Glutamatergic neuron (in vitro differentiated cells): ENCODE measurements around the gene GID8. TPM values are rescaled to one million over a fixed set of nuclear protein-coding genes. Genes with fewer than 3 reads are reported as not detected.

ENCODE experiments used
- DNase-seq: peaks from one replicate; pipeline ENCODE4 v3.0.0; 2022
- H3K27ac Mint-ChIP-seq: one replicate; pipeline ENCODE4 v1.8.0; 2020; ENCODE audit warnings: mild to moderate bottlenecking, mixed read lengths, inconsistent platforms; ENCODE audit not compliant: unreplicated experiment
- H3K27me3 Mint-ChIP-seq: one replicate; pipeline ENCODE4 v1.8.0; 2020; ENCODE audit warnings: mild to moderate bottlenecking, moderate library complexity, mixed read lengths, inconsistent platforms; ENCODE audit not compliant: unreplicated experiment
- H3K36me3 Mint-ChIP-seq: one replicate; pipeline ENCODE4 v1.8.0; 2020; ENCODE audit warnings: mild to moderate bottlenecking, mixed read lengths, inconsistent platforms; ENCODE audit not compliant: unreplicated experiment
- H3K4me1 Mint-ChIP-seq: one replicate; pipeline ENCODE4 v1.8.0; 2020; ENCODE audit warnings: mild to moderate bottlenecking, low read depth, mixed read lengths, inconsistent platforms; ENCODE audit not compliant: unreplicated experiment
- H3K4me3 Mint-ChIP-seq: one replicate; pipeline ENCODE4 v1.8.0; 2020; ENCODE audit warnings: mild to moderate bottlenecking, mixed read lengths, inconsistent platforms; ENCODE audit not compliant: unreplicated experiment
- H3K9me3 Mint-ChIP-seq: one replicate; pipeline ENCODE4 v1.8.0; 2020; ENCODE audit warnings: mild to moderate bottlenecking, moderate library complexity, mixed read lengths, inconsistent platforms; ENCODE audit not compliant: unreplicated experiment
- CTCF ChIP-seq: fragments of 200-600 bp; sonication (generic); IDR thresholded peaks from one replicate; pipeline ENCODE4 v1.5.0; 2021; ENCODE audit not compliant: partially characterized antibody, unreplicated experiment
- total RNA-seq: library from RNA; stranded (reverse); fragmentation: NEBNext Ultra II Directional; extraction: Animal tissue kit (Norgen Biotek cat#: 25700); gene quantifications from one replicate; pipeline ENCODE4 v1.2.1, GENCODE V29; 2021; ENCODE audit not compliant: unreplicated experiment

GID8 gene
- total RNA-seq, 1 donor from 2014 or later, result 57.8 TPM

- no peak for TF ChIP-seq CTCF
- Mint-ChIP-seq H3K9me3 (peaks cover 10% of the 10 kb centered on the region), H3K27ac (peak overlapping the region; percentile 99), H3K36me3 (no peaks in the 10 kb centered on the region), H3K4me3 (peak overlapping the region; percentile 98), H3K4me1 (peaks cover 10% of the 10 kb centered on the region), H3K27me3 (peaks cover 9% of the 10 kb centered on the region)
- DNase-seq, result no peak
Measured at GRCh38 chr20:62935968-62936585, 1.9 kb upstream of the GID8 start.

- no peaks in the 10 kb centered on the region for H3K36me3 Mint-ChIP-seq
- H3K9me3 Mint-ChIP-seq, result peaks cover 10% of the 10 kb centered on the region
- TF ChIP-seq CTCF, result no peak
- peaks cover 10% of the 10 kb centered on the region for H3K4me1 Mint-ChIP-seq
- peaks cover 9% of the 10 kb centered on the region for H3K27me3 Mint-ChIP-seq
- H3K27ac Mint-ChIP-seq, result peak overlapping the region; percentile 99
- peak overlapping the region; percentile 98 for H3K4me3 Mint-ChIP-seq
- peak; percentile 97 for DNase-seq
Measured at GRCh38 chr20:62937268-62938104, 461 bp upstream of the GID8 start.

- Mint-ChIP-seq H3K4me1 (peaks cover 8% of the 10 kb centered on the region), H3K36me3 (no peaks in the 10 kb centered on the region), H3K27ac (no peak overlapping the region), H3K9me3 (peaks cover 10% of the 10 kb centered on the region), H3K4me3 (no peak overlapping the region), H3K27me3 (peaks cover 9% of the 10 kb centered on the region)
- DNase-seq, result no peak
- TF ChIP-seq CTCF, result no peak
Measured at GRCh38 chr20:62940875-62941274, 2.9 kb downstream of the GID8 start.

GRCh38 chr20:62941792-62942191, 3.8 kb downstream of the GID8 start:
- Mint-ChIP-seq H3K36me3 (no peaks in the 10 kb centered on the region), H3K9me3 (peaks cover 10% of the 10 kb centered on the region), H3K4me3 (no peak overlapping the region), H3K4me1 (peaks cover 8% of the 10 kb centered on the region), H3K27ac (no peak overlapping the region), H3K27me3 (peaks cover 8% of the 10 kb centered on the region)
- no peak for TF ChIP-seq CTCF
- no peak for DNase-seq

GRCh38 chr20:62942456-62942855, 4.5 kb downstream of the GID8 start:
- TF ChIP-seq CTCF, result no peak
- Mint-ChIP-seq H3K27ac (no peak overlapping the region), H3K4me3 (no peak overlapping the region), H3K36me3 (no peaks in the 10 kb centered on the region), H3K27me3 (peaks cover 4% of the 10 kb centered on the region), H3K4me1 (peaks cover 6% of the 10 kb centered on the region), H3K9me3 (peaks cover 6% of the 10 kb centered on the region)
- DNase-seq, result no peak
